Astrocyte (in vitro differentiated cells and primary cell): ENCODE results near the gene ROBO2. TPM values are rescaled to one million over a fixed set of nuclear protein-coding genes. Genes with fewer than 3 reads are reported as not detected.

Source experiments
- DNase-seq: peaks from one replicate; pipeline ENCODE4 v3.0.0-alpha.2; 2010; ENCODE audit warnings: low read depth
- FAIRE-seq: peaks from 2 replicates; lab custom pipeline; 2011; peaks lifted over from hg19 to GRCh38; lab: Jason Lieb, UNC
- H2AFZ ChIP-seq: 2 replicates; pipeline ENCODE4 v1.6.0; 2012; ENCODE audit warnings: low read depth, low read length, inconsistent platforms
- H3K27ac ChIP-seq: 2 replicates; pipeline ENCODE4 v1.5.1; 2011; ENCODE audit warnings: low read depth, low read length, inconsistent platforms
- H3K27me3 ChIP-seq: 2 replicates; pipeline ENCODE4 v1.6.0; 2011; ENCODE audit warnings: low read length, inconsistent platforms; ENCODE audit not compliant: insufficient read depth
- H3K36me3 ChIP-seq: 2 replicates; pipeline ENCODE4 v1.5.1; 2011; ENCODE audit warnings: low read length, inconsistent platforms; ENCODE audit not compliant: insufficient read depth
- H3K4me1 ChIP-seq: 2 replicates; pipeline ENCODE4 v1.5.1; 2011; ENCODE audit warnings: low read length, inconsistent platforms; ENCODE audit not compliant: insufficient read depth
- H3K4me2 ChIP-seq: 2 replicates; pipeline ENCODE4 v1.6.0; 2012; ENCODE audit warnings: low read length, inconsistent platforms
- H3K4me3 ChIP-seq: 2 replicates; pipeline ENCODE4 v1.5.1; 2011; ENCODE audit warnings: low read depth, mild to moderate bottlenecking, low read length, inconsistent platforms; ENCODE audit not compliant: insufficient read depth
- H3K79me2 ChIP-seq: 2 replicates; pipeline ENCODE4 v1.6.0; 2012; ENCODE audit warnings: mild to moderate bottlenecking, low read length, inconsistent platforms; ENCODE audit not compliant: insufficient read depth
- H3K9ac ChIP-seq: 2 replicates; pipeline ENCODE4 v1.6.0; 2012; ENCODE audit warnings: mild to moderate bottlenecking, low read length, inconsistent platforms
- H3K9me3 ChIP-seq: 2 replicates; pipeline ENCODE4 v1.5.1; 2012; ENCODE audit warnings: low read depth, mild to moderate bottlenecking, low read length, inconsistent platforms; ENCODE audit not compliant: insufficient read depth
- H4K20me1 ChIP-seq: 2 replicates; pipeline ENCODE4 v1.6.0; 2012; ENCODE audit warnings: low read length, inconsistent platforms; ENCODE audit not compliant: insufficient read depth
- H3K27ac Mint-ChIP-seq: one replicate; pipeline ENCODE4 v1.8.0; 2021; ENCODE audit warnings: mild to moderate bottlenecking, mixed read lengths; ENCODE audit not compliant: unreplicated experiment
- H3K27me3 Mint-ChIP-seq: one replicate; pipeline ENCODE4 v1.8.0; 2021; ENCODE audit warnings: low read depth, mixed read lengths; ENCODE audit not compliant: unreplicated experiment
- H3K36me3 Mint-ChIP-seq: one replicate; pipeline ENCODE4 v1.8.0; 2021; ENCODE audit warnings: low read depth, mixed read lengths; ENCODE audit not compliant: unreplicated experiment
- H3K4me1 Mint-ChIP-seq: one replicate; pipeline ENCODE4 v1.8.0; 2021; ENCODE audit warnings: low read depth, mixed read lengths; ENCODE audit not compliant: unreplicated experiment
- H3K4me3 Mint-ChIP-seq: one replicate; pipeline ENCODE4 v1.8.0; 2021; ENCODE audit warnings: mild to moderate bottlenecking, moderate library complexity, mixed read lengths; ENCODE audit not compliant: unreplicated experiment
- H3K9me3 Mint-ChIP-seq: one replicate; pipeline ENCODE4 v1.8.0; 2021; ENCODE audit warnings: mild to moderate bottlenecking, mixed read lengths; ENCODE audit not compliant: unreplicated experiment
- EZH2 ChIP-seq: IDR thresholded peaks from 2 replicates; pipeline ENCODE4 v1.6.1; 2012; ENCODE audit warnings: mild to moderate bottlenecking, low read length, inconsistent platforms; ENCODE audit not compliant: insufficient read depth
- total RNA-seq: library from RNA; stranded (reverse); gene quantifications from 2 replicates; pipeline ENCODE4 v1.2.1, GENCODE V29; 2021
- TF ChIP-seq, protein P1 (sequence below): IDR thresholded peaks from 2 replicates; pipeline ENCODE4 v1.5.1; 2011; ENCODE audit warnings: low read depth, mild to moderate bottlenecking, inconsistent platforms, low read length, moderate library complexity; ENCODE audit not compliant: insufficient read depth

ROBO2 gene
- total RNA-seq, 1 donor from 2014 or later: 1.4 TPM

- TF ChIP-seq, protein P1, sequence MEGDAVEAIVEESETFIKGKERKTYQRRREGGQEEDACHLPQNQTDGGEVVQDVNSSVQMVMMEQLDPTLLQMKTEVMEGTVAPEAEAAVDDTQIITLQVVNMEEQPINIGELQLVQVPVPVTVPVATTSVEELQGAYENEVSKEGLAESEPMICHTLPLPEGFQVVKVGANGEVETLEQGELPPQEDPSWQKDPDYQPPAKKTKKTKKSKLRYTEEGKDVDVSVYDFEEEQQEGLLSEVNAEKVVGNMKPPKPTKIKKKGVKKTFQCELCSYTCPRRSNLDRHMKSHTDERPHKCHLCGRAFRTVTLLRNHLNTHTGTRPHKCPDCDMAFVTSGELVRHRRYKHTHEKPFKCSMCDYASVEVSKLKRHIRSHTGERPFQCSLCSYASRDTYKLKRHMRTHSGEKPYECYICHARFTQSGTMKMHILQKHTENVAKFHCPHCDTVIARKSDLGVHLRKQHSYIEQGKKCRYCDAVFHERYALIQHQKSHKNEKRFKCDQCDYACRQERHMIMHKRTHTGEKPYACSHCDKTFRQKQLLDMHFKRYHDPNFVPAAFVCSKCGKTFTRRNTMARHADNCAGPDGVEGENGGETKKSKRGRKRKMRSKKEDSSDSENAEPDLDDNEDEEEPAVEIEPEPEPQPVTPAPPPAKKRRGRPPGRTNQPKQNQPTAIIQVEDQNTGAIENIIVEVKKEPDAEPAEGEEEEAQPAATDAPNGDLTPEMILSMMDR: no peak
- TF ChIP-seq EZH2: no peak
- Histone ChIP-seq H3K4me1 (no peaks in the 10 kb centered on the region), H3K27ac (no peak overlapping the region), H2AFZ (no peak overlapping the region), H3K79me2 (no peaks in the 10 kb centered on the region), H3K4me3 (no peak overlapping the region), H3K27me3 (no peaks in the 10 kb centered on the region), H3K9ac (no peak overlapping the region), H4K20me1 (no peaks in the 10 kb centered on the region), H3K9me3 (no peaks in the 10 kb centered on the region), H3K4me2 (no peak overlapping the region), H3K36me3 (no peaks in the 10 kb centered on the region)
- Mint-ChIP-seq H3K27me3 (no peaks in the 10 kb centered on the region), H3K36me3 (no peaks in the 10 kb centered on the region), H3K9me3 (no peaks in the 10 kb centered on the region), H3K4me1 (peaks cover 12% of the 10 kb centered on the region), H3K4me3 (no peak overlapping the region), H3K27ac (no peak overlapping the region)
- no peak for FAIRE-seq
- DNase-seq: no peak
Observed at GRCh38 chr3:77325702-77326101, 285.8 kb downstream of the ROBO2 start.

GRCh38 chr3:77326586-77326985 lies 286.7 kb downstream of the ROBO2 start:
- Histone ChIP-seq H3K9me3 (no peaks in the 10 kb centered on the region), H3K4me2 (no peak overlapping the region), H4K20me1 (no peaks in the 10 kb centered on the region), H3K79me2 (no peaks in the 10 kb centered on the region), H3K4me3 (no peak overlapping the region), H2AFZ (no peak overlapping the region), H3K27ac (no peak overlapping the region), H3K27me3 (no peaks in the 10 kb centered on the region), H3K36me3 (no peaks in the 10 kb centered on the region), H3K9ac (no peak overlapping the region), H3K4me1 (no peaks in the 10 kb centered on the region)
- FAIRE-seq (no peak), DNase-seq (no peak)
- Mint-ChIP-seq H3K4me1 (peaks cover 10% of the 10 kb centered on the region), H3K9me3 (no peaks in the 10 kb centered on the region), H3K36me3 (no peaks in the 10 kb centered on the region), H3K27ac (no peak overlapping the region), H3K27me3 (no peaks in the 10 kb centered on the region), H3K4me3 (no peak overlapping the region)
- no peak for TF ChIP-seq EZH2
- TF ChIP-seq, protein P1: no peak

DNA sequence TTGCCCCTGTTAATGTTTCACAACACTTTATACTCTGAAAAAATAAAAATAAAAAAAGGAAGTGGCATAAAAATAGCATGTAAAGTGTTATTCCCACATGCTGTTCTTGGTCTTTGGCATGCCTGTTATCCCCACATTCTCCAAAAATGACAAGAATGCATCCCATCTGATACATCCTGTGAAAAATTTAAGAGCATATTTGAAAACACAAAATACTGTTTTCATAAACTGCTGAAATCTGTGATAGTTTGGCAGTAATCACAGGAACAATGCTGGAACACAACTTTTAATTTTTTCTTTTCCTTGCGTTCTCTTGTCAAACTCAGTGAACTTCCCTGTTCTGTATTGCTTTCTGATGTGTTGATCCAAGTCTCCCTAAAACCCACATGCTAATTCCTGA lies 288.8 kb downstream of the ROBO2 start:
- Histone ChIP-seq H3K27me3 (no peaks in the 10 kb centered on the region), H3K9me3 (no peaks in the 10 kb centered on the region), H3K79me2 (no peaks in the 10 kb centered on the region), H3K36me3 (no peaks in the 10 kb centered on the region), H3K9ac (no peak overlapping the region), H2AFZ (no peak overlapping the region), H3K27ac (no peak overlapping the region), H4K20me1 (no peaks in the 10 kb centered on the region), H3K4me3 (no peak overlapping the region), H3K4me1 (no peaks in the 10 kb centered on the region), H3K4me2 (no peak overlapping the region)
- Mint-ChIP-seq H3K9me3 (no peaks in the 10 kb centered on the region), H3K27me3 (no peaks in the 10 kb centered on the region), H3K27ac (no peak overlapping the region), H3K4me1 (peaks cover 4% of the 10 kb centered on the region), H3K4me3 (no peak overlapping the region), H3K36me3 (no peaks in the 10 kb centered on the region)
- no peak for FAIRE-seq
- TF ChIP-seq, protein P1: no peak
- no peak for DNase-seq
